OCI-LY3 (cell line): Measurements from ENCODE around the gene FBXL13.

Experiments used
- H2AFZ ChIP-seq: fragments of 200-600, 300-600 bp; shearing (Covaris generic); 2 replicates; pipeline ENCODE4 v1.6.0; 2014; ENCODE audit warnings: antibody characterized with exemption, low read depth, low read length
- H3K27ac ChIP-seq: fragments of 200-600, 300-600 bp; sonication (generic); 2 replicates; pipeline ENCODE4 v1.5.1; 2014; ENCODE audit warnings: mild to moderate bottlenecking, low read length, moderate library complexity, mixed read lengths
- H3K27me3 ChIP-seq: fragments of 200-600, 300-600 bp; sonication (generic); 2 replicates; pipeline ENCODE4 v1.6.1; 2014; ENCODE audit warnings: low read depth, low read length, mixed read lengths
- H3K36me3 ChIP-seq: fragments of 200-600, 300-600 bp; sonication (generic); replicated peaks from 2 replicates; pipeline ENCODE3; 2014; ENCODE audit warnings: low read depth, low read length, mixed read lengths
- H3K4me1 ChIP-seq: fragments of 300-600, 200-600 bp; sonication (generic); 2 replicates; pipeline ENCODE4 v1.6.1; 2014; ENCODE audit warnings: low read length, mixed read lengths
- H3K4me2 ChIP-seq: fragments of 200-600, 300-600 bp; sonication (generic); 2 replicates; pipeline ENCODE4 v1.6.1; 2014; ENCODE audit warnings: low read length, mixed read lengths
- H3K4me3 ChIP-seq: fragments of 300-600, 200-600 bp; sonication (generic); 2 replicates; pipeline ENCODE4 v1.5.1; 2014; ENCODE audit warnings: antibody characterized with exemption, mild to moderate bottlenecking, low read length, moderate library complexity
- H3K79me2 ChIP-seq: fragments of 300-600, 200-600 bp; shearing (Covaris generic); 2 replicates; pipeline ENCODE4 v1.6.1; 2014; ENCODE audit warnings: mild to moderate bottlenecking, low read length, mixed read lengths
- H3K9ac ChIP-seq: fragments of 300-600, 200-600 bp; shearing (Covaris generic); 2 replicates; pipeline ENCODE4 v1.6.0; 2014; ENCODE audit warnings: mild to moderate bottlenecking, low read length, moderate library complexity
- H3K9me3 ChIP-seq: fragments of 200-600, 300-600 bp; shearing (Covaris generic); 2 replicates; pipeline ENCODE4 v1.6.1; 2014; ENCODE audit warnings: low read length, mixed read lengths; ENCODE audit not compliant: insufficient read depth
- H4K20me1 ChIP-seq: fragments of 200-600, 300-600 bp; sonication (generic); 2 replicates; pipeline ENCODE4 v1.6.1; 2016; ENCODE audit warnings: low read length, mixed read lengths; ENCODE audit not compliant: insufficient read depth
- CTCF ChIP-seq: fragments of 200-600, 300-600 bp; sonication (generic); IDR thresholded peaks from 2 replicates; pipeline ENCODE4 v1.5.1; 2014; ENCODE audit warnings: antibody characterized with exemption, low read length, low read depth
- EZH2phosphoT487 ChIP-seq: fragments of 200-600 bp; shearing (Covaris generic); IDR thresholded peaks from 2 replicates; pipeline ENCODE4 v1.6.1; 2018; ENCODE audit warnings: antibody characterized with exemption, mixed run types, low read depth

The FBXL13 gene

DNA sequence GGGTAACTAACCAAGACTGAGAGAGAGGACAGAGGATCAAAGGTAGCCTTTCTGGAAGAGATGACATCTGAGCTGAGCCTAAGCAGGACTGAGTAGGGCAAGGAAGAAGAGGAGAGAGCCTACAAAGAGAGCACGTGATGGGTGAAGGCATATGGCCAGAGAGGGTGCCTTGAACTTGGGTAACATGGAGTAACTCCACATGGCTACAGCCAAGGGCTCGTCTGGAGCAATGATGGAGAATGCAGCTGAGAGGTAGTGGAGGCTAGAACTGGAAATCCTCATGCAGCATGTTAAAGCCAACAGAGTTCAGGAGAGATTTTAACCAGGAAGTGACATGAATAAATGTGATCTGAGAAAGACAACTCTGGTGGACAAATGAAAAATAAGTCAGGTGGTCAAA, 84.0 kb downstream of the FBXL13 start:
- H2AFZ ChIP-seq = no peak overlapping the region

DNA sequence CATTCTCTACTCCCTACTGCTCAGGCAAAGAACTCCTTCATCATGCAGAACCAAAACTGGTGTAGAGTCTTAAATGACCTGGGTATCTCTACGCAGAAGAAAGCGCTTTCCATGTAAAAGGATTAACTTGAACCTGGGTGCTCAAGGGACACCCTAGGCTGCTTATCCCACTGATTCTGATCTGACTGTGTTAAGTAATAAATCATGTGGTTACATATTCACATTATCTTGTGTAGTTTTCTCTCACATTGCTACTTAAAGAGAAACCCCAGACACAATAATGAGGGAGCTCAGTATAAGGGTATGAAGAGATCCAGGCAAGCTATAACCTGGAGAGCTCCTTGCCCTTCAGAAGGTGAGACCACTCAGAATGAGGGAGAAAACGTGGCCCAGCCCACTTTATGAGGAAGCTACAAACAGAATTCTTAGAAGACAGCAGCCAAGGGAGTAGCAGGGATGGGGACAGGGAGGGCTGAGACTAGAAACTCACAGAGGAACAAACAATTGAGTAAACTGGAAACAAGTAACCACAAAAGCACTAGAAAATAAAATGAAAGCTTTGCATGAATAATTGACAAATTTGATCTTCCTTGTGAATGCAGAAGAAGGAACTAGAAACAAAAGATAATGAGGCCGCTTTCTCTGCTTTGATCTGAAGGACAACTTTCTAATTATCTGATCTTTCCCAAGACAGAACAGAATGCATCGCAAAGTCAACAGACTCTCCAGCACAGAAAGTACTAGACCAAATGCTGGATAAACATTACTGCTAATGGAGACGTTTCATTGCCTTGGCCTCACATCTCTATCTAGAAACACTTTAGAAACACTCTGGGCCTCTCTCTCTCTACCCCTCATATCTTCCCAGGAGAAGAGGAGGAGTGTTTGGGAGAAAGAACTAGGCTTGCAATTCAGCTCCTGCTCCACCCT, 85.7 kb downstream of the FBXL13 start:
- TF ChIP-seq EZH2phosphoT487 (no peak), CTCF (no peak)
- Histone ChIP-seq H3K27ac (no peak overlapping the region), H2AFZ (no peak overlapping the region), H3K4me1 (no peaks in the 10 kb centered on the region), H3K4me2 (no peak overlapping the region), H3K36me3 (no peaks in the 10 kb centered on the region), H3K9me3 (no peaks in the 10 kb centered on the region), H3K27me3 (no peaks in the 10 kb centered on the region), H4K20me1 (no peaks in the 10 kb centered on the region), H3K79me2 (no peaks in the 10 kb centered on the region), H3K9ac (no peak overlapping the region), H3K4me3 (no peak overlapping the region)

More for the DNA sequence above, 84.0 kb downstream of the FBXL13 start:
- TF ChIP-seq CTCF (no peak), EZH2phosphoT487 (no peak)
- 0 out of 2 replicates have a peak, but pooled peaks cover 3% of the 10 kb centered on the region for H3K9me3 ChIP-seq
- H4K20me1 ChIP-seq = no peaks in the 10 kb centered on the region
- H3K4me2 ChIP-seq = no peak overlapping the region
- no peak overlapping the region for H3K9ac ChIP-seq
- no peak overlapping the region for H3K4me3 ChIP-seq
- H3K27me3 ChIP-seq = no peaks in the 10 kb centered on the region
- no peaks in the 10 kb centered on the region for H3K36me3 ChIP-seq
- H3K4me1 ChIP-seq = no peaks in the 10 kb centered on the region
- no peak overlapping the region for H3K27ac ChIP-seq
- no peaks in the 10 kb centered on the region for H3K79me2 ChIP-seq

DNA sequence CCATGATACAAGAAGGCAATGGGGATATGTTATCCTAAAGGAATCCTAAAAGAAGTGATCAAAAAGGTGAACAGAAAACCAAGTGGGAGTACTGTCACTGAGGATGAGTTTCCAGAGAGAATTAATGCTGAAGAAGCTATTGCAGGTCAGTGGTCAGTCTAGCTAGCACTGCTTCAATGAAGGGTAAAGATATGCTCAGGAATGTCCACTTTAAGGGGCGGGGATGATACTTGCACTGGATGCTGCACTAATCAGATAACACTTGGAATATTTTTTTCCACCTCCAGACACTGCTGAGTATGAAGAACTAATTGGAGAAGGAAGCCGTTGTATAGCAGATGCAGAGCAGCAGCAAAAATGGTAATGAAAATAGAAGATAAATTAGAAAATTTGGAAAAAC, 86.5 kb downstream of the FBXL13 start:
- Histone ChIP-seq H3K9me3 (no peaks in the 10 kb centered on the region), H3K9ac (no peak overlapping the region), H3K27ac (no peak overlapping the region), H3K27me3 (no peaks in the 10 kb centered on the region), H3K4me1 (no peaks in the 10 kb centered on the region), H4K20me1 (no peaks in the 10 kb centered on the region), H2AFZ (no peak overlapping the region), H3K36me3 (no peaks in the 10 kb centered on the region), H3K4me3 (no peak overlapping the region), H3K4me2 (no peak overlapping the region), H3K79me2 (no peaks in the 10 kb centered on the region)
- TF ChIP-seq CTCF = no peak
- TF ChIP-seq EZH2phosphoT487 = no peak

DNA sequence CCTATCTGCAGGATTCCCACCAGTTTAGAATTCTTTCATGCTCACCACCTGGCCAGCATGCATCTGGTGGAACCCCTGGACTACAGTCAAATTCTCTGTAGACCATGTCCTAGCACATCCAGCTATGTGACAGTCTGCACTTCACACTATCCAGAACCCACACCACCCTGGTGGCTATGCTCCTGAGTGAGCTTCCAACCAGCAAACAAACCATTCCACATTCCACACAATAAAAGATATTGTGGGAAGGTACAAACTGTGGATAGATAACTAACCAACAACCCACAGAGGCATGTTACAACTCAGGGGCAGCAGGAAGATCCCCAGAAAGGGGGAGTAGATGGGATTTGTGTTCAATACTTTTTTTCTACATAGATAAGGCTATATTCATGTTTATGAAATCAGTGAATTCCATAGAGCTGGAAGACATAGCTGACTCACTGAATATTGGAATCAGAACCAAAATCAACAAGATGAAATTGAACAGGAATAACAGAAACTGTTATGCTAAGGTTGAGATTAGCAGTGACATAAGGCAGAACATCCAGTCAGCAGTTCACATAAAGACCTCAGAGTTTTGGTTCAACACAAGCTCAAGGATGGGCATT, 89.3 kb downstream of the FBXL13 start:
- Histone ChIP-seq H3K4me3 (no peak overlapping the region), H3K27ac (no peak overlapping the region), H3K4me1 (no peaks in the 10 kb centered on the region), H3K27me3 (no peaks in the 10 kb centered on the region), H3K79me2 (no peaks in the 10 kb centered on the region), H3K9ac (no peak overlapping the region), H4K20me1 (no peaks in the 10 kb centered on the region), H3K4me2 (no peak overlapping the region), H3K9me3 (no peaks in the 10 kb centered on the region), H2AFZ (no peak overlapping the region), H3K36me3 (no peaks in the 10 kb centered on the region)
- TF ChIP-seq CTCF = no peak
- TF ChIP-seq EZH2phosphoT487 = no peak
